GM18505 (cell line): Measurements from ENCODE around the gene RAC2.

Experiments used
- ATAC-seq: cut with Tn5 transposase; IDR thresholded peaks from one replicate; pipeline ENCODE4 v1.9.1; 2021; ENCODE audit not compliant: unreplicated experiment
- POLR2A ChIP-seq: IDR thresholded peaks from 4 replicates; pipeline ENCODE4 v1.6.1; 2011; ENCODE audit warnings: borderline replicate concordance; ENCODE audit not compliant: insufficient read depth, insufficient read length; ENCODE audit errors: extremely low read depth

RAC2 gene

GRCh38 chr22:37281195-37281594 is 37.1 kb upstream of the RAC2 start:
- ATAC-seq: no peak
- no peak for TF ChIP-seq POLR2A

GRCh38 chr22:37280718-37281117 is 36.6 kb upstream of the RAC2 start:
- ATAC-seq: no peak
- no peak for TF ChIP-seq POLR2A

- no peak for TF ChIP-seq POLR2A
- ATAC-seq: no peak
Measured at GRCh38 chr22:37279331-37280181, 35.5 kb upstream of the RAC2 start.

GRCh38 chr22:37278261-37278660 is 34.2 kb upstream of the RAC2 start:
- TF ChIP-seq POLR2A: no peak
- no peak for ATAC-seq

GRCh38 chr22:37277384-37277783 is 33.3 kb upstream of the RAC2 start:
- no peak for ATAC-seq
- TF ChIP-seq POLR2A: no peak

GRCh38 chr22:37276776-37277175 is 32.7 kb upstream of the RAC2 start:
- ATAC-seq: no peak
- no peak for TF ChIP-seq POLR2A

- TF ChIP-seq POLR2A: no peak
Measured at GRCh38 chr22:37275622-37276021, 31.6 kb upstream of the RAC2 start.

GRCh38 chr22:37275134-37275533 is 31.1 kb upstream of the RAC2 start:
- no peak for ATAC-seq
- TF ChIP-seq POLR2A: no peak

More at GRCh38 chr22:37275622-37276021, 31.6 kb upstream of the RAC2 start:
- ATAC-seq: no peak

- no peak for ATAC-seq
- TF ChIP-seq POLR2A: no peak
Measured at GRCh38 chr22:37274380-37274862, 30.4 kb upstream of the RAC2 start.

- ATAC-seq: no peak
- no peak for TF ChIP-seq POLR2A
Measured at GRCh38 chr22:37273846-37274225, 29.8 kb upstream of the RAC2 start.

- no peak for TF ChIP-seq POLR2A
- no peak for ATAC-seq
Measured at GRCh38 chr22:37273126-37273845, 29.2 kb upstream of the RAC2 start.

- no peak for TF ChIP-seq POLR2A
- no peak for ATAC-seq
Measured at GRCh38 chr22:37270928-37271650, 27.0 kb upstream of the RAC2 start.

GRCh38 chr22:37269936-37270678 is 26.0 kb upstream of the RAC2 start:
- no peak for TF ChIP-seq POLR2A
- no peak for ATAC-seq
